Common myeloid progenitor, CD34-positive (primary cell): Measurements from ENCODE around the gene SEC24B.

Experiments
- CTCF ChIA-PET: fragments of 350-600 bp; sonication (Branson Sonifier 250); formaldehyde crosslinking; loops from one replicate; lab custom pipeline; 2021; ENCODE audit warnings: antibody characterized with exemption; lab: Charles Lee
- POLR2A ChIA-PET: fragments of 350-600 bp; sonication (Branson Sonifier 250); formaldehyde crosslinking; loops from one replicate; lab custom pipeline; 2021; ENCODE audit warnings: antibody characterized with exemption; lab: Charles Lee
- DNase-seq, 3 donors: peaks; one replicate each; pipeline versions ENCODE4 v3.0.0 to v3.0.0-alpha.2; 2013
- H3K27ac ChIP-seq, 2 experiments: 1 replicate in 1 of 2; 2 replicates in 1 of 2; pipeline ENCODE4 v1.7.0; 2013; ENCODE audit warnings: inconsistent platforms in 2 of 2, low read length in 2 of 2, mild to moderate bottlenecking in 2 of 2, low read depth in 1 of 2, moderate library complexity in 1 of 2; ENCODE audit not compliant: severe bottlenecking in 2 of 2, insufficient read depth in 1 of 2, poor library complexity in 1 of 2
- H3K27me3 ChIP-seq, 5 experiments: replicated peaks in 2 of 5; 1 replicate in 3 of 5; 2 replicates in 2 of 5; pipeline versions ENCODE4 v1.6.1 to v1.7.0; 2013; ENCODE audit warnings: low read length in 4 of 5, mild to moderate bottlenecking in 2 of 5, moderate library complexity in 2 of 5, inconsistent platforms in 1 of 5; ENCODE audit not compliant: insufficient read depth in 5 of 5, control insufficient read depth in 4 of 5
- H3K36me3 ChIP-seq, 4 experiments: 1 replicate in 2 of 4; 2 replicates in 2 of 4; pipeline versions ENCODE4 v1.6.1 to v1.7.0; 2013; ENCODE audit warnings: low read length in 3 of 4, control low read depth in 1 of 4, mild to moderate bottlenecking in 1 of 4; ENCODE audit not compliant: control insufficient read depth in 4 of 4, insufficient read depth in 4 of 4
- H3K4me1 ChIP-seq, 4 experiments: 1 replicate in 3 of 4; 2 replicates in 1 of 4; pipeline versions ENCODE4 v1.6.1 to v1.7.1; 2013; ENCODE audit warnings: low read length in 3 of 4, mild to moderate bottlenecking in 3 of 4, control low read depth in 1 of 4, inconsistent platforms in 1 of 4, moderate library complexity in 1 of 4; ENCODE audit not compliant: control insufficient read depth in 4 of 4, insufficient read depth in 4 of 4; ENCODE audit errors: control extremely low read depth in 1 of 4
- H3K4me3 ChIP-seq, 7 experiments: 1 replicate in 4 of 7; 2 replicates in 3 of 7; pipeline versions ENCODE4 v1.5.1 to v1.7.0; 2013; ENCODE audit warnings: mild to moderate bottlenecking in 7 of 7, low read length in 6 of 7, moderate library complexity in 6 of 7, inconsistent platforms in 2 of 7, low read depth in 2 of 7, control low read depth in 1 of 7; ENCODE audit not compliant: insufficient read depth in 4 of 7, control insufficient read depth in 1 of 7; ENCODE audit errors: extremely low read depth in 1 of 7
- H3K9me3 ChIP-seq, 5 experiments: 1 replicate in 4 of 5; 2 replicates in 1 of 5; pipeline versions ENCODE4 v1.6.1 to v1.7.1; 2013; ENCODE audit warnings: low read length in 4 of 5, mild to moderate bottlenecking in 2 of 5, inconsistent platforms in 1 of 5, low read depth in 1 of 5, moderate library complexity in 1 of 5; ENCODE audit not compliant: control insufficient read depth in 4 of 5, insufficient read depth in 2 of 5; ENCODE audit errors: control extremely low read depth in 1 of 5
- WGBS: methylation state at CpG from one replicate; pipeline ENCODE4 v1.1.5; 2013; ENCODE audit not compliant: insufficient coverage; 5-methylcytosine and 5-hydroxymethylcytosine counted together

The SEC24B gene

DNA sequence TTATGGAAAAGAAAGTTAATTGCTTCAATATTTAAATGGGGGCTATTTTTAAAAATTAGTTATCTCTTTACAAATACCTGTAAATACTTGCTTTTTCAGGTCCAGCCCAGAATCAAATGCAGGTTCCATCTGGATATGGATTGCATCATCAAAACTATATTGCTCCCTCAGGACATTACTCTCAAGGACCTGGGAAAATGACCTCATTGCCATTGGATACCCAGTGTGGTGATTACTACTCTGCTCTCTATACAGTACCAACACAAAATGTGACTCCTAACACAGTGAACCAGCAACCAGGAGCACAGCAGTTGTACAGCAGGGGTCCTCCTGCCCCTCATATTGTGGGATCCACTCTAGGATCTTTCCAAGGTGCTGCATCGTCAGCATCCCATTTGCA lies 29.2 kb downstream of the SEC24B start:
- peaks cover 0 to 7% (median 0%) of the 10 kb centered on the region in 4 experiments for H3K4me1 ChIP-seq
- ChIA-PET CTCF (interaction anchor here (1.0 to 1.3 kb wide), 2 partner anchors 9 to 30 kb away, joined by 3 to 4 read pairs; partner anchors contain the start of gene SEC24B), POLR2A (no interaction called here)
- peaks cover 14 to 32% (median 25%) of the 10 kb centered on the region in 4 experiments for H3K36me3 ChIP-seq
- H3K27me3 ChIP-seq: no peaks in the 10 kb centered on the region
- DNase-seq: no peak
- H3K4me3 ChIP-seq: no peak overlapping the region
- H3K27ac ChIP-seq: no peak overlapping the region
- no peaks in the 10 kb centered on the region for H3K9me3 ChIP-seq
- WGBS: 80% methylated on average over 1 of the region's 1 CpG

DNA sequence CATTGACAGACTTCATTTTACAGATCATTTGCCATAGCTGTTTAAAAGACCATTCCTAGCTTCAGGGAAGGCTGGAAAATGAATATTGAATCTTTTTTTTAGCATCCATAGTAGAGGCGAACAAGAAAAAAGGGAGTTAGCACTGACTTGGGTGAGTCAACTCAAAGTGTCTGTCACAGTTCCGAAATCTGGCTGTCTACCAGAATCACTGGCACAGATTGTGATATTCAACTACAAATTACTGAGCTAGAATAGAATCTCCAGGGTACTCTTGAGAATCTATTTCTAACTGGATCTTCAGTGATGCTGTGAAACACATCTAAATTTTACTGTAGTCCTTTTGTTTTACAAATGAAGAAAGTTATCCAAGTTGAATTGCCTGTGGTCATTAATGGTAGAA lies 31.5 kb downstream of the SEC24B start:
- Histone ChIP-seq H3K27ac (no peak overlapping the region), H3K36me3 (peaks cover 14 to 43% (median 31%) of the 10 kb centered on the region in 4 experiments), H3K9me3 (no peaks in the 10 kb centered on the region), H3K27me3 (no peaks in the 10 kb centered on the region), H3K4me3 (no peak overlapping the region), H3K4me1 (peaks cover 0 to 7% (median 0%) of the 10 kb centered on the region in 4 experiments)
- POLR2A ChIA-PET: interaction anchor here (0.5 to 0.6 kb wide), 2 partner anchors 13 to 14 kb away, joined by 3 to 4 read pairs; no protein-coding TSS in a partner anchor
- CTCF ChIA-PET: interaction anchor here (1.1 to 1.8 kb wide), 2 partner anchors 10 to 17 kb away, joined by 3 read pairs; no protein-coding TSS in a partner anchor
- 100% methylated on average over 2 of the region's 2 CpGs for WGBS
- no peak for DNase-seq

DNA sequence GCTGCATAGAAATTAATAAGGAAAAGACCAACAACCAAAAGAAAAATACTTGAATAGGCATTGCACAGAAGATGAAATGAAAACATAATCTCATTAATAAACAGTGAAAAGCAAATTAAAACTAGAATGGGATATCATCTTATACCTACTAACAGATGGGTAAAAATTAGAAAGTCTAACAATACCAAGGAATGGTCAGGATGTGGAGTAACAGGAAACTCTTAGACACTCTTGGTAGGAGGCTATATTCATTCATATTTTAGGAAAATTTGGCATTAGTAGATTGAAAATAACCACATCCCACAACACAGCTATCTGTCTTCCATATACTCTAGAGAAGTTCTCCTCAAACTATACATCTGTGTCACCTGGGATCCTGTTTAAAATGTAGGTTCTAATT lies 36.3 kb downstream of the SEC24B start:
- peaks cover 4 to 40% (median 20%) of the 10 kb centered on the region in 4 experiments for H3K36me3 ChIP-seq
- no peaks in the 10 kb centered on the region for H3K27me3 ChIP-seq
- no peak overlapping the region for H3K27ac ChIP-seq
- no peak for DNase-seq
- H3K9me3 ChIP-seq: no peaks in the 10 kb centered on the region
- ChIA-PET POLR2A (no interaction called here), CTCF (no interaction called here)
- no peak overlapping the region for H3K4me3 ChIP-seq
- H3K4me1 ChIP-seq: peaks cover 0 to 3% (median 2%) of the 10 kb centered on the region in 4 experiments

DNA sequence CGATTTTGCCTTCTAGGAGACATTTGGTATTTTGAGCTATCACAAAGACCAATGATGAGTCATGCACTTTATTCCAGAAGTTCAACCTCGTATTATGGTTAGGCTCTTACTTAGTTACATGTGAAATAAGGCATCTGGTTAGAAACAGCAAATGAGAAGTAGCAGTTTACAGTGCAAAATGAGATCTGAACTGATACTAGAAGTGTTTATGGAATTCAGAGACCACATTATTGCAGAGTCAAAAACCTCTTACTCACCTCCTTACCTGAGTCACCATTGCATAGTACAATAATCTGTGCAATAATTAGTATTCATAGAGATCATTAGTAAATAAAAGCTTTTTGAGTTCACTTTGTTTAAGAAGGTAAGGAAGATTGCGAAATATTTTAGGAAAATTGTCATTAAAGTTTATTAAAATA lies 38.7 kb downstream of the SEC24B start:
- H3K9me3 ChIP-seq: no peaks in the 10 kb centered on the region
- peak in 2 of 3 donors; percentile 69 to 78 for DNase-seq
- H3K36me3 ChIP-seq: peaks cover 6 to 36% (median 19%) of the 10 kb centered on the region in 4 experiments
- peaks cover 0 to 3% (median 2%) of the 10 kb centered on the region in 4 experiments for H3K4me1 ChIP-seq
- CTCF ChIA-PET: no interaction called here
- POLR2A ChIA-PET: no interaction called here
- H3K27ac ChIP-seq: no peak overlapping the region
- WGBS: 100% methylated on average over 1 of the region's 3 CpGs
- no peaks in the 10 kb centered on the region for H3K27me3 ChIP-seq
- H3K4me3 ChIP-seq: no peak overlapping the region

DNA sequence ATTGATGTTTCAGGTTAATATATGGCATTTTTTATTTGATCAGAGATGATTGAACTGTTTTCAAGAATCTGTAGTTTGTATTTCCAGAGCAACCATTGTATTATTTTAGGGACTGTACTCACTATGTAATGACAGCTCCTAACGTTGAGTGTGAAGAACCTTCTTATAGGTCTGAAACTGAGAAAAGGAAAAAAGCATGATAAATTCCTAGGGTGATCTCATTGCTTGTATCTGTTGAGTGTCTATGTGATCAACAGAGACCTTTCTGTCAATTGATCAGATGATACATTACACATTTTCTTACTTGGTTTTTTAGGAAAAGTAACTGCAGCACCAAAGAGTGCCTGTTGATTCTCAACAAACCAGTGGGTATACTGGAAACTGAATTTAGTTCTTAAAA lies 40.2 kb downstream of the SEC24B start:
- CTCF ChIA-PET: interaction anchor here (2.8 kb wide), 1 partner anchor 41 kb away, joined by 8 read pairs; the partner anchor contains the start of gene SEC24B
- no peaks in the 10 kb centered on the region for H3K9me3 ChIP-seq
- H3K27ac ChIP-seq: no peak overlapping the region
- no peaks in the 10 kb centered on the region for H3K27me3 ChIP-seq
- POLR2A ChIA-PET: no interaction called here
- peaks cover 0 to 3% (median 2%) of the 10 kb centered on the region in 4 experiments for H3K4me1 ChIP-seq
- H3K36me3 ChIP-seq: peaks cover 9 to 29% (median 17%) of the 10 kb centered on the region in 4 experiments
- 89% methylated on average over 1 of the region's 1 CpG for WGBS
- no peak for DNase-seq
- H3K4me3 ChIP-seq: no peak overlapping the region

DNA sequence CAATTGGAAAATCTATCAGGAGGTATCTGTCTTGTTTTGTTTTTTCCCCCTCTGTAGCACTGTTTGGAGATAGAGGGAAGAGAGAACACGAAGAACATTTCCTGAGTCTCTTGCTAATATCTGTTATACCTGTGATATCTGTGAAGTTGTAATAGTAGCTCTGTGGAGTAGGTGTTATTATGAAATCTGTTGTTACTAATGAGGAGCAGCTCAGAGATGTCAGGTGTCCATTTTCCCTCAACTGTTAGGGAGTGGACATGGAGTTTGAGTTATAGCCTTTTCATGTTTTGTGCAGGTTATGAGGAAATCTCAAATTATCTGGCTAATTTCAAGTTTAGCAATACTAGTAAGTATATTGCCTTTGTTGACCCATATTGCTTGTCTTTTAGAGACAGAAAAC lies 52.4 kb downstream of the SEC24B start:
- WGBS: no CpG with 5 or more reads among the region's 1 CpG
- peaks cover 0 to 27% (median 18%) of the 10 kb centered on the region in 4 experiments for H3K36me3 ChIP-seq
- no peak overlapping the region for H3K27ac ChIP-seq
- H3K4me3 ChIP-seq: no peak overlapping the region
- no peaks in the 10 kb centered on the region for H3K27me3 ChIP-seq
- ChIA-PET CTCF (interaction anchor here (0.8 to 1.4 kb wide), 6 partner anchors 12 to 66 kb away, joined by 3 to 4 read pairs (median 3); partner anchors contain the start of gene SEC24B), POLR2A (no interaction called here)
- no peak for DNase-seq
- no peaks in the 10 kb centered on the region for H3K9me3 ChIP-seq
- no peaks in the 10 kb centered on the region for H3K4me1 ChIP-seq

DNA sequence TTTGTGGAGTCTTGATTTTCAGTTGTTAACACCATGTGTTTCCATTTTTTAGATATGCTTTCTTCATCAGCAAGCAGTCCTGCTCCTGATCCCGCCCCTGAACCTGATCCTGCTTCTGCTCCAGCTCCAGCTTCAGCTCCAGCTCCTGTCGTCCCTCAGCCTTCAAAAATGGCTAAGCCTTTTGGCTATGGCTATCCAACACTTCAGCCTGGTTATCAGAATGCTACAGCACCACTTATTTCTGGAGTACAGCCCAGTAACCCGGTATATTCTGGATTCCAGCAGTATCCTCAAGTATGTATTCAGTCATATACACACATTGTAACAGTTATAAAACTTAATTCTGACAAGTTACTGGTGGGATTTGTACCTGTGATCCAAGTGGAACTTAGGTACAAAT lies 60.9 kb downstream of the SEC24B start:
- POLR2A ChIA-PET: no interaction called here
- Histone ChIP-seq H3K4me3 (no peak overlapping the region), H3K27me3 (no peaks in the 10 kb centered on the region), H3K27ac (no peak overlapping the region), H3K9me3 (no peaks in the 10 kb centered on the region), H3K36me3 (peaks cover 10 to 57% (median 32%) of the 10 kb centered on the region in 4 experiments), H3K4me1 (no peaks in the 10 kb centered on the region)
- 100% methylated on average over 3 of the region's 3 CpGs for WGBS
- no peak for DNase-seq
- CTCF ChIA-PET: interaction anchor here (1.0 kb wide), 1 partner anchor 56 kb away, joined by 3 read pairs; no protein-coding TSS in a partner anchor
